Hepatic stellate cell (primary cell): ENCODE results near the gene BCL2.

Experiments used
- DNase-seq: peaks from one replicate; pipeline ENCODE4 v3.0.0; 2011; ENCODE audit warnings: low spot score

The BCL2 gene

DNA sequence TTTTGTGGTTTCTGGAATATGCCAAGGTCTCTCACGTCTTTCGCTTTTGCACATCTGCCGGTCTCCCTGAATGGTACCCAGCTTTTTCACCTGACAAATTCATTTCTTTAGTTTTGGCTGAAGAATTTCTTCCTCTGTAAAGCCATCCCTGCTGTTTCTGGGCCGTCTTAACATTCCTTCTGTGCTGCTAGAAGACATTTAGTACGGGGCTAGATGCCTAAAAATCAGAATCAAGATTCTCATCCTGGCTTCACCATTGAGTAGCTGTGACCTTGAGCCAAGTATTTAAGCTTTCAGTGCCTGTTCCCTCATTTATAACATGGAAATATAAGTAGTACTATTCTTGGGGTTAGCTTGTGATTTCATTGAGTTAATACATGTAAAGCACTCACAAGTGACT is 6.4 kb upstream of the BCL2 start:
- no peak for DNase-seq

DNA sequence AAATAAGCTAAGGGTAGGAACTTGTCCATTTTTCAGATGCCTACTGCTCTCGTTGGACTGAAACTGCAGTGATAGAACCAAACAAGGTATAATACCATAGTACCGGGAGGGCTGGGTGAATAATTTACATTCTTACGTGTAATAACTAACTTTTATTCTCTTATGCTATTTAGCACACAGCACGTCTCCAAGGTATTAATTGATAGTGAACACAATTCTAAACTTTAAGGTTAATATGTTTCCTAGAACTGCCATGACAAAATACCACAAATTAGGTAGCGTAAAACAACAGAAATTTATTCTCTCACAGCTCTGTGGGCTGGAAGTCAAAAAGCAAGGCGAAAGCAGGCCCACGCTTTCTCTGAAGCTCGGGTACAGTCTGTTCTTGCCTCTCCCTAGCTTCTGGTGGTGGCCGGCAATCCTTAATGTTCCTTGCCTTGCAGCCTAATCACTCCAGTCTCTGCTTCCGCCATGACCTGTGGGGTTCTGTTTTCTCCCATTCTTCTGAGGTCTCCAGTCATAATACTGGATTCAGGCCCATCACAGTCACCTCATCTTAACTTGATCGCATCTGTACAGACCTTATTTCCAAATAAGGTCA is 5.6 kb upstream of the BCL2 start:
- DNase-seq: no peak

DNA sequence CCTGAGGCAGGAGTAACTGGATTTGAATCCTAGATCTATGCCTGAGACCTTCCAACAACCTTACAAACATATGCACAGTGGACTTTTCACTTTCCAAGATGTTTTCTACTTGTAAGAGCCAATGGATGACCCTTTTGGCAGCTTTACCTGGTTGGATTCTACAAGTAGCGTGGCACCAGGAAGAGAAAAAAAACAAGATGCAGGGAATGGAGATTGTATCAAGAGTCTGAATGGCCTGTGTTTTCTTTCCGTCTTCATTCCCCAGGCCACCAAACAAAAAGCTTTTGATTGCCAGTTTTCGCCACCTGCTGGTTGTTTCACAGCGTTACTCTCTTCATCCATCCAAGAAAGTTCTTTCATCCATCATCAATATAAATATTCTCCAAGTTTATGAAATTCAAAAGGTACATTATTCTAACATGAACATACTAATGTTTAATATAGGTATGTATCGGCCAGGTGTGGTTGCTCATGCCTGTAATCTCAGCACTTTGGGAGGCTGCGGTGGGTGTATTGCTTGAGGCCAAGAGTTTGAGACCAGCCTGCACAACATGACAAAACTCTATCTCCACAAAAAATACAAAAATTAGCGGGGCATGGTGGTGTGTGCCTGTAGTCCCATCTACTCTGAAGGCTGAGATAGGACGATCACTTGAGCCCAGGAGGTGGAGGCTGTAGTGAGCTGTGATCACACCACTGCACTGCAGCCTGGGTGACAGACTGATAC is 3.5 kb upstream of the BCL2 start:
- peak; percentile 60 for DNase-seq

DNA sequence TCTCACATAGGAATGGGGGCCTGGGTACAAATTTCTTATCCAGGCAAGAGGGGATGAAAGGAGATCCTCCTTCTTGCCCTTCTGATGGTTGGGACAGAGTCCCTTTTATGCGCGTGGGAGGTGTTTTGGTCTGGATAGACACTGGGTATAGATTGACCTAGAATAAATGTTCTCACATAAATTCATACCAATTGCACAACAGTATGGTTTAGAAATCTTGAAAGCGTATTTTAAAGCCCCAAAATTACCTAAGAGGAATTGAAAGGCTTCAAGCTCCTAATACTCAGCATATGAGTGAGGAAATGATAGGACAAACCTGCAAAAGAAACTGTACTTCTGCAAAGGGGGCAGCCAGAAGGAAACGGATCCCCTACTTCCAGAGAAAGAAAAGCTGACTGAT is 2.6 kb upstream of the BCL2 start:
- DNase-seq: no peak

- no peak for DNase-seq
Observed at GRCh38 chr18:63321291-63321690, 1.7 kb upstream of the BCL2 start.

DNA sequence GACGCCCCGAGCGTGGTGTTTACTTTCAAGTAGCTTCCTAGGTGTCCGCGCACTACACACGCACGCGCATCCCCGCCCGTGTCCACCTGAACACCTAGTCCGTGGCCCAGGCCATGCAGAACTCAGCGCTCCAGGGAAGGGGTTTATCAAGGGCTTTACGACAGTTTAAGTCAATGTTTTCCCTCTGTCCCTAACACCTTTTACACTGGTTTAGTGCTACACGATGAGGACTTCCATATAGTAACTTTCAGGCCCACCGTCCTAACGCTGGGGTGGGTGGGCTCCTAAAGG is 1.4 kb upstream of the BCL2 start:
- DNase-seq: no peak

DNA sequence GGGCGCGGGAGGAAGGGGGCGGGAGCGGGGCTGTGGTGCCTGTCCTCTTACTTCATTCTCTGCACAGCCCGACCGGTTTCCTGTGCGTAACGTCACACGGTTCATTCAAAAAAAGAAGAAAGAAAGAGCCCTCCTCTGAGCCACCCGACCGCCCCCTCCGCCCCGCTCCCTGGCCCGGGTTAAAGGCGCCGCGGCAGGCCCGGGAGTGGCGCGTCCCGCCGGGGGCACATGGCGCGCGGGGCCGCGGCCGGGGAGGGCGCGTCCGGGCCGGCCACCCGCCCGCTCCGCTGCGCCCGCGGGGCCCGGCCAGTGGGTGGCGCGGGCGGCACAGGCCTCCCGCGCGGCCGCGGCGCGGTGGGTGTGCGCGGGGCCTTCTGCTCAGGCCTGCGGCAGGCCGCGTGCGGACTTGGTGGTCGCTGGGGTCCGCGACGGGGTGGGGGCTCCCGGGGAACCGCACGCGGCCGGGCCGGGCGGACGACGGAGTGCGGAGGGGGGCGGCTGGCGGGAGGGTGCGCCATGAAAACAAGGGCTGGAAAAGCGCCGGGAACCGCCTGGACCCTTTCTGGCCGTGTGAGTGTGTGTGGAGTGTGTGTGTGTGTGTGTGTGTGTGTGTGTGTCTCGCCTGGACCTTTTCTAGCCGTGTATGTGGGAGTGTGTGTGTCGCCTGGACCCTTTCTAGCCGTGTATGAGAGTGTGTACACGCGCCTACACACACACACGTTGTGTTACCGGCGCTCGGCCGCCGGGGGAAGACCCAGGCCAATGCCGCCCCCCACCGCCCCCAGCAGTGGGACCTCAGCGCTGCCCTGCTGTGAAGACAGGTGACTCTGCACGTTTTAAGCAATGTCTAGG is 780 bp upstream of the BCL2 start:
- DNase-seq: peak; percentile 72

GRCh38 chr18:63318889-63319382 is 633 bp downstream of the BCL2 start:
- no peak for DNase-seq

DNA sequence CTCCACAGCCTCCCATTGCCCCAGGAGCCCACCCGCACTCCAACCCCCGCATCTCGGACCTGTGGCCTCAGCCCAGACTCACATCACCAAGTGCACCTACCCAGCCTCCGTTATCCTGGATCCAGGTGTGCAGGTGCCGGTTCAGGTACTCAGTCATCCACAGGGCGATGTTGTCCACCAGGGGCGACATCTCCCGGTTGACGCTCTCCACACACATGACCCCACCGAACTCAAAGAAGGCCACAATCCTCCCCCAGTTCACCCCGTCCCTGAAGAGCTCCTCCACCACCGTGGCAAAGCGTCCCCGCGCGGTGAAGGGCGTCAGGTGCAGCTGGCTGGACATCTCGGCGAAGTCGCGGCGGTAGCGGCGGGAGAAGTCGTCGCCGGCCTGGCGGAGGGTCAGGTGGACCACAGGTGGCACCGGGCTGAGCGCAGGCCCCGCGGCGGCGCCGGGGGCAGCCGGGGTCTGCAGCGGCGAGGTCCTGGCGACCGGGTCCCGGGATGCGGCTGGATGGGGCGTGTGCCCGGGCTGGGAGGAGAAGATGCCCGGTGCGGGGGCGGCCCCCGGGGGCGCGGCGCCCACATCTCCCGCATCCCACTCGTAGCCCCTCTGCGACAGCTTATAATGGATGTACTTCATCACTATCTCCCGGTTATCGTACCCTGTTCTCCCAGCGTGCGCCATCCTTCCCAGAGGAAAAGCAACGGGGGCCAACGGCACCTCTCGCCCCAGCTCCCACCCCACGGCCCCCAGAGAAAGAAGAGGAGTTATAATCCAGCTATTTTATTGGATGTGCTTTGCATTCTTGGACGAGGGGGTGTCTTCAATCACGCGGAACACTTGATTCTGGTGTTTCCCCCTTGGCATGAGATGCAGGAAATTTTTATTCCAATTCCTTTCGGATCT is 1.3 kb downstream of the BCL2 start:
- no peak for DNase-seq

DNA sequence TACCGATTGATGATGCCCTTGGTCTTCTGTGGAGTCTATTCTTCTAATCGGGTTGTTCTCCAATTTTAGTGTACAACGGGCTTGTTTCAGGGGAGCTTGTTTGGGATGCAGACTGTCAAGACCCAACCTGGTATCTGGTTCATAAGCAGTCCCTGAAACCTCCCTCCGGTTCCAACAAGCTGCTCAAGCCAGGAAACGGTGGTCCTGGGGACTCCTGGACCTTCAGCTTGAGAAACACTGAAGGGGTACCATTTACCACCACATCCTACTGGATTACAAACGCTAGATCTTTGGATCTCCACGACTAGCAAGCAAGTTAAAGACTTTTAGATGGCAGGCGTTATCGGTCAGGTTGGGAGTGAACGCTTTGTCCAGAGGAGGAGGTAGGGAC is 2.0 kb downstream of the BCL2 start:
- no peak for DNase-seq

DNA sequence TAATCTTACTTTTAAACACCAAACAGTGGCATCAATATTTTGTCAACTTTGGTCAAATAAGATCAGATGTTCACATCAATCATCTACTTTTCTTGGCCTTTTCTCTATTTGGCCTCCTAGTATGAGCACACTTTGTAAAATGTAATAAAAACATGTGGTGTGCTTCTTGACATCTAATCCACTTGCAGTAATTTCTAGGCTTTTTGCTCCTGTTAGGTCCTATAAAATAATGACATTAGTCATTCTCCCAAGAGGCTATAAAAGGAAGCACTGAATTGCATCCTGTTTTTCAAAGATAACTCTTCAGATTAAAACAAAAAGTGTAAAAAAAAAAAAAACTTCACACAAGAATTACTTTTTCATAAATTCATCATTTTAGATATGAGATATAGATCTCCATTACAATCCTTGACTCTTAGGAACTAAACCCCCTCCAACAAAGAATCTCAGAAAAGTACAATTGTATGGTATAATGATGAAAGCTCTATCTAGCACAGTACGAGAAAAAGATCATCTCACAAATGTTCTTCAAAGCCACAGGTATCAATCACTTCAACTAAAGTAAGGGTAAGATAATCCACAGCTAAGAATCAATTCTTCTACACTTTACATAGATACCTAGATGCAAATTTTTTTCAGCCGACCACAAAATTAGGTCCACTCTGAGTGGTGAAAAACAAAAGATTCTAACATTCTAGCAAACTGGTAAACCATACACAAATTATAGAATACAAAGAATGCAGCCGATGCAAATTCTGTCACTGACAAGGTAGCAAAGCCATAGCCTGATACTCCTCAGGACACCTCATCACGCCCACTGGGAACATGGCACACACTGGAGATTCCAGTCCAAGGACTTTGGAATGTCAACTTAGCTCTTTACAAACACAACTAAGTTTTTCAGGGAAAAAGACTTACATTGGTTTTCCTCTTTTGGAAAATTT is 2.7 kb downstream of the BCL2 start:
- DNase-seq: no peak

DNA sequence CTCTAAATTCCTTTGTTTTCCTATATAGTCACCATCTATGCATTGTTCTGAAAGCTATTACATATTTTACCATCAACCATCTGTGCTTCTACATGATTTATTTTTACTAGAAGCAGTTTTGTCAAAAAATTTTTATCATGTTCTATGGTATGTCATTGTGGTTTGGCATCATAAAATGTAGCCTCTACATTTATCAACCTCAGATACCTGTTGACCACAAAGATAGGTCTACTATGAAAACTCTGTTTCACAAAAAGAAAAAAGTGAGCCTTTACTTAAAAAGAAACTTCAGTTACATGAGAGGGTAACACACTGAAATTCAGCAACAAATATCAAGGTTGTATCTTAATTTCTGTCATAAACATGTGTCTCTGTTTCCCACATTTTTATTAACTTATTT is 3.7 kb downstream of the BCL2 start:
- DNase-seq: no peak

DNA sequence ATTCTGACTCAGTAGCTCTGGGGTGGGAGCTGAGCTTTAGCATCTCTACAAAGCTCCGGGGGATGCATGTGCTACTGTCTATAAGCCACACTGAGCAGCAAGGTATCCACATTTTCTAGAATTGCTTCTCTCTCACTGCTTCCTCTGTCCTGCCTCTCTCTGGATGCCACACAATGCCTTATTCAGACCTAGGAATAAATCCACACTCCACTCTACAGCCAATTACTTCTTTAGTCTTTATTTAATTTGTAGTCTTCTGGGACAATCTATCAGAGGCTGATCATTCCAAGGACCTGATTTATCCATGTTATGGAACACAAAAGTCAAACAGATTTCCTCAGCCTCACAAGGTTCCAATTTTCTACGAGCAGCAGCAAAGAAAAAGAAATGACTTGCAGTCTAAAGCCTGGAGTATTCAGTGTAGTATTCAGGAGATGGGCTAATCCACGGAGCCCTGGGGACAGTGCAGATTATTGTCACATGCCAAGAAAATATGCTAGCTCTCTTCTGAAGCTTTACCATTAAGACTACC is 4.4 kb downstream of the BCL2 start:
- DNase-seq: no peak

DNA sequence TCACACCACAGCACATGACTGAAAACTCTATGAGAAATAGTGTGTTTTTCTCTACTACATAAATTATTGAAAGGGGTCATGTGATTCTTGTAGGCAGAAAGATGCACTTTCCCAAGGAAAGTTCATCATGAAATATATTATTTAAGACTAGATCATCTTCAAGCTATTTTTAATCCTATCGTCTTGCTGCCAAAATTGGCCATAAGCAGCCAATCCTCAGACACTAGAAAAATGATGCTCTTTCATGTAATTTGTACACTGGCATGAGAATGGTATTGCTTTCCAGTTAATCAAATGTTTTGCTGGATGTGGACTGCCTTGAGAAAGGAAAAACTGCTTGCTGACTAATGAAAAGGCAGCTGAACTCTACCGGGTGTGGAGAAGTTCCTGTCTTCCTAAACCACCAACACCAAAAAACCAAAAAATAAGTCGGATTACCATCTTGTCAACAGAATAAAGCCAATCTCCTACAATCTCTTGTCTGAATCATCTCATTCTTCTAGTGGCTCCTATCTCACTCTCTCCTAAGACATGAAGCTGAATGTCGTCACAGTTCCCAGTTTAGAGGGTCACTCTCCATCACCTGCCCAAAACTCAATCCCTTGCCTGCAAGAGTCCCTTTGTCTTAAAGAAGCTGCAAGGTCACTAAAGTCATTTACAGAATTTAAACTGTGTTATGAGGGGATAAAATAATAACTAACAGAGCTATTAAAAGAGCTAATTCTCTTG is 5.3 kb downstream of the BCL2 start:
- no peak for DNase-seq

DNA sequence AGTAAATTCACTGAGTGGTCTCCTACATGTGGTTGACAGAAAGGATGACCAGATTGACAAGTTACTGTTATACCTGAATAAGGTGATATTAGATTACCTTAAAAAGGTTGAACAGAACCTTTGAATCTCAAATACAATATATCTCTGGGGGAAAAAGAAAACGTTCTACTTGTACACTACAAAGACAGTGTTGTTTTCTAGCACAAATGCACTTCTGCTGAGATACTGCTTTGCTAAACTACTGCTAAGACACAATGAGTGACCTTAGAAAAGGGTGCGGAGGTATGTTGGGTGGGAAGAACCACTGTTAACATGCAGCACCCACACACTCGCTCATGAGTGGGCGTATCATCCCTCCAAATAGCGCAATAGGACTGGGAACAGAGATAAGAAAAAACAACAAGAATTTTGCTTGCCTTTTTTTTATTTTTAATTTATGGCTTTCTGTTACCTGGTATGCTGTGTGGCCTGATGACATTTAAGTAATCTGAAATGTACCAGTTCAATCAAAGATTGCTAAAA is 6.1 kb downstream of the BCL2 start:
- DNase-seq: no peak

DNA sequence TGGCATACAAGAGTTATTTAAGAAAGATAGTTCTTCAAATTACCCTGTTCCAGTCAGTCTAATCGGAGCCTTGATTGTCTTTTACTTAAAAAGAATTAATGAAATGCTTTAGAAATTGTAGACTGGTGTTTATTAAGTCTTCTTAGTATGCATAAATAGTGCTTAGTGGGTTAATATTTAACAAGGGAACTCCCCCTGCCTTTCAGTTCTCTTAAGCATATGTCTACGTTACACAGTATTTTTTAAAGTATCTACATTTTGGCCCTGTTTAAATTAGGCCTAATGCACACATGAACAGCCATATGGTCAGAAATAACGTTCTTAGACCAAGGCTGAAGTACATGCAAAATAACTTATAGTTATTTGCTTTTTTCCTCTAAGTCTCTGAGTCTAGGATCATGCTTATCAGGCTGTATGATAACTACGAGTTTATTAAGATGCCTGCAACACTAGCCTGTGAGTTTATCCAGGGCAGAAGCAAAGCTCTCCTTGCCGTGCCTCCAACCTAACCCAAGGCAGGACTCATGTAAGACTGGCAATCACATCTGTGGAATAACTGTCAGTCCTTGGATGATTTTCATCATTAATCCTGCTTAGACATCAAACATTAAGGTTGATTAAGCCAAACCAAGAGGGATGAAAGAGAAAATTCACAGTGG is 6.7 kb downstream of the BCL2 start:
- no peak for DNase-seq

GRCh38 chr18:63312019-63312409 is 7.6 kb downstream of the BCL2 start:
- no peak for DNase-seq

DNA sequence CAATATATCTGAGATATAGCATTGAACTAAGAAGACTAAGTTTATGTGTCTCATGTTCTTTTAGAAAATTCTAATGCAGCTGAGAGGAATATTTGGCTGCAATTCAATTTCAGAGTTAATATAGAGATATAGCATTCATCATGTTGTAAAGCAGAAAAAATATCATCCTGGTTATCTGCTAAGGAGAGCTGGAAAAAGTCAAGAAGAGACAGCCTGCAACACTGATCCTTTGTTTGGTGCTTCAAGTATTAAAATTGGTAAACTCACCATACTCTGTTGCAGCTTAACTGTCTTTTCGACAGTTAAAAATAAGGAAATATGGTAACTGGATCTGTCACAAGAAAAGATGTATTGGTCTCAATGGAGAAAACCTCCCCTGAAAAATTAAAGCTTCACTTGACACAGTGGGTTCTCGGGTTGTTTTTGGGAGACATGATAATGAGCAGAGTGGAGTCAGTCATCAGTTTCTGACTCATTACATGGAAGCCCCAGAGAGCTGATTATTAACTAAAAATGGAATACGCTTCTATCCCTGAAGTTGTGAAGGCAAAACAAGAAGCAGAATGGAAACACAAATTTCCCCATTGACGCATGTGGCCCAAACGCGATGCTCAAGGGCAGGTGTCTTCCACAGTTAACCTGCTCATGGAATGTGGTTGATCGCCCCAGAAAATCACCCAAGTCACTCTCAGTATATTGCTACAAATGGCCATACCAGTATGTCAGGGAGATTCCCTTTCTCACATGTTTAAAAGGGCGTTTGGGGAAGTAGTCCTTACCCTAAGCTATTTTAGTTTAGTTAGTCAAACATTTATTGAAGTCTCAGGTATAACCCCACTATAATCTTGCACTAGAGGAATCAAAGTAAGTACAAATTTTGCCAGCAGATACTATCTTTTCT is 8.2 kb downstream of the BCL2 start:
- DNase-seq: no peak
